Caco-2 (cell line): ENCODE data around the gene PARD3B. TPM values are rescaled to one million over a fixed set of nuclear protein-coding genes. Genes with fewer than 3 reads are reported as not detected.

Source experiments
- BruUV-seq: library from RNA; stranded (reverse); fragments of 400-500 nt; replicated peaks from 2 replicates; lab custom pipeline; 2021; lab: Mats Ljungman, UMichigan
- CTCF ChIA-PET: fragments of 300-600 bp; sonication (Branson Sonifier 250); formaldehyde crosslinking; loops from one replicate; lab custom pipeline; 2022; ENCODE audit warnings: antibody characterized with exemption; lab: Charles Lee
- POLR2A ChIA-PET: fragments of 300-600 bp; sonication (Branson Sonifier 250); formaldehyde crosslinking; loops from one replicate; lab custom pipeline; 2022; ENCODE audit warnings: antibody characterized with exemption; lab: Charles Lee
- DNase-seq, 2 experiments: peaks; one replicate each; pipeline versions ENCODE4 v3.0.0 to v3.0.0-alpha.2; 2020 to 2022
- H3K27me3 ChIP-seq: replicated peaks from 2 replicates; pipeline ENCODE4 v1.6.0; 2011; ENCODE audit warnings: low read length; ENCODE audit not compliant: control insufficient read depth, insufficient read depth
- H3K36me3 ChIP-seq: 2 replicates; pipeline ENCODE4 v1.5.1; 2011; ENCODE audit warnings: low read length; ENCODE audit not compliant: control insufficient read depth, insufficient read depth
- H3K4me1 ChIP-seq: fragments of 250-450 bp; sonication (Bioruptor Pico); 2 replicates; pipeline ENCODE4 v1.5.1; 2020; ENCODE audit warnings: mild to moderate bottlenecking
- H3K4me3 ChIP-seq: 2 replicates; pipeline ENCODE4 v1.5.1; 2011; ENCODE audit warnings: low read depth, mild to moderate bottlenecking, control low read depth, low read length
- H3K9me3 ChIP-seq: fragments of 250-450 bp; sonication (Bioruptor Pico); 2 replicates; pipeline ENCODE4 v1.5.1; 2020; ENCODE audit warnings: mild to moderate bottlenecking, moderate library complexity
- H3K27ac Mint-ChIP-seq: one replicate; pipeline ENCODE4 v1.8.0; 2022; ENCODE audit warnings: mixed read lengths; ENCODE audit not compliant: unreplicated experiment
- H3K27me3 Mint-ChIP-seq: one replicate; pipeline ENCODE4 v1.8.0; 2022; ENCODE audit warnings: mixed read lengths; ENCODE audit not compliant: insufficient read depth, unreplicated experiment
- H3K36me3 Mint-ChIP-seq: one replicate; pipeline ENCODE4 v1.8.0; 2022; ENCODE audit warnings: mild to moderate bottlenecking, mixed read lengths; ENCODE audit not compliant: insufficient read depth, unreplicated experiment
- H3K4me1 Mint-ChIP-seq: one replicate; pipeline ENCODE4 v1.8.0; 2022; ENCODE audit warnings: low read depth, mixed read lengths; ENCODE audit not compliant: unreplicated experiment
- H3K4me3 Mint-ChIP-seq: one replicate; pipeline ENCODE4 v1.8.0; 2022; ENCODE audit warnings: mild to moderate bottlenecking, moderate library complexity, mixed read lengths; ENCODE audit not compliant: unreplicated experiment
- H3K9me3 Mint-ChIP-seq: one replicate; pipeline ENCODE4 v1.8.0; 2022; ENCODE audit warnings: mixed read lengths; ENCODE audit not compliant: unreplicated experiment
- intact Hi-C: fragments of 100-400 bp; cut with micrococcal nuclease; formaldehyde crosslinking; loops from one replicate; pipeline ENCODE4 v1.10.0; 2022; ENCODE audit not compliant: unreplicated experiment
- total RNA-seq: library from RNA; stranded (reverse); gene quantifications from 2 replicates; pipeline ENCODE4 v1.2.3, GENCODE V29; 2022
- TF ChIP-seq, protein P1 (sequence below), 2 experiments: fragments of 200-600 bp in 1 of 2; IDR thresholded peaks; 1 replicate in 1 of 2; 2 replicates in 1 of 2; pipeline versions ENCODE4 v1.5.1 to v1.8.0; 2011 to 2022; ENCODE audit warnings: antibody characterized with exemption in 1 of 2, control low read depth in 1 of 2, inconsistent platforms in 1 of 2, low read depth in 1 of 2, low read length in 1 of 2, mild to moderate bottlenecking in 1 of 2, moderate library complexity in 1 of 2; ENCODE audit not compliant: insufficient read depth in 1 of 2, severe bottlenecking in 1 of 2, unreplicated experiment in 1 of 2

Gene PARD3B
- total RNA-seq, 1 experiment from 2014 or later: 68.9 TPM

DNA sequence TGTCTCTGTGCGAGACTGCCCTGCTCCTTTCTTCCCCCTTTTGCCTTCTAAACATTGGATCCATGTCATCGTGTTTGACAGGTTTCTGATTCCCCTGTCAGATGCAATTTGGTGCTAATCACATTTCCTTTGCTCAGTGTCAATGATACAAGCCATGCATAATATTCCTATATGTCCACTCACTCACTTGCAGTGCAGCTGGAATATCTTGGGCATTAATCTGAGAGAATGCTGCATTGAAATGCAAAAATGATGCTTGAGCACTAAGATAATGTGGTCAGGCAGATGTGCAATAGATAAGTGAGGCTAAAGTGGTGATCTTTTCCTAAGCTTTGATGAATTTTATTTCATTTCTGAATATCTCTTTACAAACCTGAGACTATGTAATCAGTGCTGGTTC lies 375.5 kb downstream of the PARD3B start:
- ChIA-PET CTCF (no interaction called here), POLR2A (no interaction called here)
- TF ChIP-seq, protein P1, sequence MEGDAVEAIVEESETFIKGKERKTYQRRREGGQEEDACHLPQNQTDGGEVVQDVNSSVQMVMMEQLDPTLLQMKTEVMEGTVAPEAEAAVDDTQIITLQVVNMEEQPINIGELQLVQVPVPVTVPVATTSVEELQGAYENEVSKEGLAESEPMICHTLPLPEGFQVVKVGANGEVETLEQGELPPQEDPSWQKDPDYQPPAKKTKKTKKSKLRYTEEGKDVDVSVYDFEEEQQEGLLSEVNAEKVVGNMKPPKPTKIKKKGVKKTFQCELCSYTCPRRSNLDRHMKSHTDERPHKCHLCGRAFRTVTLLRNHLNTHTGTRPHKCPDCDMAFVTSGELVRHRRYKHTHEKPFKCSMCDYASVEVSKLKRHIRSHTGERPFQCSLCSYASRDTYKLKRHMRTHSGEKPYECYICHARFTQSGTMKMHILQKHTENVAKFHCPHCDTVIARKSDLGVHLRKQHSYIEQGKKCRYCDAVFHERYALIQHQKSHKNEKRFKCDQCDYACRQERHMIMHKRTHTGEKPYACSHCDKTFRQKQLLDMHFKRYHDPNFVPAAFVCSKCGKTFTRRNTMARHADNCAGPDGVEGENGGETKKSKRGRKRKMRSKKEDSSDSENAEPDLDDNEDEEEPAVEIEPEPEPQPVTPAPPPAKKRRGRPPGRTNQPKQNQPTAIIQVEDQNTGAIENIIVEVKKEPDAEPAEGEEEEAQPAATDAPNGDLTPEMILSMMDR (IDR thresholded peaks at IDR 0.05; ENCODE audit: insufficient read depth in 1 of 2, low read depth in 1 of 2, low read length in 1 of 2, severe bottlenecking in 1 of 2, unreplicated experiment in 1 of 2): no peak
- H3K4me1 ChIP-seq: peaks cover 10% of the 10 kb centered on the region
- no peaks in the 10 kb centered on the region for H3K9me3 Mint-ChIP-seq
- no peaks in the 10 kb centered on the region for H3K27me3 Mint-ChIP-seq
- H3K36me3 ChIP-seq: no peaks in the 10 kb centered on the region
- no TSS peak for BruUV-seq
- no peaks in the 10 kb centered on the region for H3K27me3 ChIP-seq
- intact Hi-C loops: no loop called here
- no peak overlapping the region for H3K4me3 Mint-ChIP-seq
- H3K4me1 Mint-ChIP-seq: peaks cover 7% of the 10 kb centered on the region
- no peak overlapping the region for H3K27ac Mint-ChIP-seq
- H3K4me3 ChIP-seq: no peak overlapping the region
- peaks cover 6% of the 10 kb centered on the region for H3K36me3 Mint-ChIP-seq
- no peak for DNase-seq
- H3K9me3 ChIP-seq: no peaks in the 10 kb centered on the region

DNA sequence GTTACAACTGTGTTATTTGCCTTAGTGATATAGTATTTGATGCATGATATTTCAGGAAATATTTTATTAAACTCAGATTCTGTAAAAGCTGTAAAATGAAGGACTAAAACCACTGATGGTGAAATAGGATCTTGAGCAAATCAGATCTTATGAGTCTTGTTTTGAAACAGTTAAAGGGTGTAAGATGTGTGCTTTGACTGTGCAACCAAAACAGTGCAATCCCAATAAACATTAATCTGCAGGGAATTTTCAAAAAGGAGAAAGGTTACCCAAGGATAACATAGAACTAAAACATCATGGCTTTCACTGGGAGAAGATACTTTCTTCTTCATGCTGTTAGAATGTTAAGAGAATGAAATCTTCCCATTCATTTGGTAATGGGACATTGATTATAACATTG lies 378.7 kb downstream of the PARD3B start:
- no peak for DNase-seq
- Histone ChIP-seq H3K4me3 (no peak overlapping the region), H3K9me3 (no peaks in the 10 kb centered on the region), H3K36me3 (no peaks in the 10 kb centered on the region), H3K27me3 (no peaks in the 10 kb centered on the region), H3K4me1 (peaks cover 15% of the 10 kb centered on the region)
- POLR2A ChIA-PET: no interaction called here
- no peak overlapping the region for H3K27ac Mint-ChIP-seq
- TF ChIP-seq, protein P1 (IDR thresholded peaks at IDR 0.05; ENCODE audit: insufficient read depth in 1 of 2, low read depth in 1 of 2, low read length in 1 of 2, severe bottlenecking in 1 of 2, unreplicated experiment in 1 of 2): no peak
- peaks cover 7% of the 10 kb centered on the region for H3K4me1 Mint-ChIP-seq
- CTCF ChIA-PET: no interaction called here
- no peaks in the 10 kb centered on the region for H3K27me3 Mint-ChIP-seq
- H3K36me3 Mint-ChIP-seq: peaks cover 7% of the 10 kb centered on the region
- H3K9me3 Mint-ChIP-seq: no peaks in the 10 kb centered on the region
- H3K4me3 Mint-ChIP-seq: no peak overlapping the region
- intact Hi-C loops: no loop called here
- BruUV-seq: no TSS peak

DNA sequence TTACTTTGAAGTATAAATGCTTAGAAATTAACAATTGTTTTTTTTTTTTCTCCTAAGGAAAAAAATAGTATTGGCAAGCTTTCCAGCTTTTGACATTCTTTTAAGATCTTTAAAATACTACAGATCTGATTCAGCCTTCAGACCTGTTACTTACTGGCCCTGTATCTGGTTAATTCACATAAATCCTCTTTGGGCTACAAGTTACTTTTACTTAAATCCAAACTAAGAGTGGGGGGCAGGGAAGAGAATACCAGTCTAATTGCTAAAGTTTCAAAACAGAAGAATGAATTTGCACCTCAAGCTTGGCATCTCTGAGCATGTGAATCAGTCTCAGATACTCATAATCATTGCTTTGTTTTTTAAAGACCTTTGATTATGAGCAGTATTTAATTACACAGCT lies 386.3 kb downstream of the PARD3B start:
- ChIA-PET POLR2A (interaction anchor here (0.7 kb wide), 1 partner anchor 9 kb away, joined by 3 read pairs; no protein-coding TSS in a partner anchor), CTCF (no interaction called here)
- H3K4me1 ChIP-seq: no peaks in the 10 kb centered on the region
- intact Hi-C loops: no loop called here
- H3K36me3 ChIP-seq: no peaks in the 10 kb centered on the region
- H3K9me3 Mint-ChIP-seq: no peaks in the 10 kb centered on the region
- H3K27me3 ChIP-seq: no peaks in the 10 kb centered on the region
- H3K4me3 Mint-ChIP-seq: no peak overlapping the region
- no peaks in the 10 kb centered on the region for H3K9me3 ChIP-seq
- no peak overlapping the region for H3K27ac Mint-ChIP-seq
- peaks cover 6% of the 10 kb centered on the region for H3K4me1 Mint-ChIP-seq
- TF ChIP-seq, protein P1 (IDR thresholded peaks at IDR 0.05; ENCODE audit: insufficient read depth in 1 of 2, low read depth in 1 of 2, low read length in 1 of 2, severe bottlenecking in 1 of 2, unreplicated experiment in 1 of 2): no peak
- BruUV-seq: no TSS peak
- no peak for DNase-seq
- no peaks in the 10 kb centered on the region for H3K27me3 Mint-ChIP-seq
- peaks cover 7% of the 10 kb centered on the region for H3K36me3 Mint-ChIP-seq
- H3K4me3 ChIP-seq: no peak overlapping the region
